ENCODE results near the gene C20orf204.

Gene C20orf204

DNA sequence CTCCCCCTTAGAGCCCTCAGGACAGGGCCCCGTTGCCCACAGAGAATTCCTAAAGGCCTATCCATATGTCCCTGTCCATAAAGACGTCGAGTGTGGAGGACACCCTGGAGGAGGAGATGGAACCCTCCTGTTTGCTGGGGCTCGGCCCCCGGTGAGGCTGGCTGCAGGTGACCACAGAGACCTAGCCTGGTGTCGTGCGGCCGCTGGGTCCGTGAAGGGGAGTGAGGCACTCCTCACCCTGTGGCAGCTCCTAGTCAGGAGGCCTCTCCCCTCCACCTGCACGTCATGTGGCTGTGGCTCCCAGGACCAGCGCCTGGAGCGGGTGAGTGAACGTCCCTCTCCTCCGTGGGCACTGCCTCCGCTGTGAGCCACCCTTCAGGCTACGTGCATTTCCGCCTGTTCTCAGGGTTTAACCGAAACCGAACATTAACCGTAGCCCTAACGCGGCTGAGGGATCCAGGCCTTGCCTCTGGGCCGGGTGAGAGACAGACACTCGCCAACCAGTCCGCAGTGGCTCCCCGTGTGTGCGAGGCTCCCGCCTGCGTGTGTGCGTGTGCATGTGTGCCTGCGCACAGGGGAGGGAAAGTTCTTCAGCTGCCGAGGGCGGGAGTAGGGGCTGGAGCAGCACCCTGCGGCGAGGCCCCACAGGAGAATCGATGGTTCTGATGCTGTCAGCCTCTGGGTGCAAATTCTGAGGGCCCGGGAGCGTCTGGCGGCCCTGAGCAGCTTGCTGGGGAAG lies 21.1 kb downstream of the C20orf204 start:
- DNase-seq = no peak

- DNase-seq = peak; percentile 60
Measured at GRCh38 chr20:64057628-64058498, 21.9 kb downstream of the C20orf204 start.

DNA sequence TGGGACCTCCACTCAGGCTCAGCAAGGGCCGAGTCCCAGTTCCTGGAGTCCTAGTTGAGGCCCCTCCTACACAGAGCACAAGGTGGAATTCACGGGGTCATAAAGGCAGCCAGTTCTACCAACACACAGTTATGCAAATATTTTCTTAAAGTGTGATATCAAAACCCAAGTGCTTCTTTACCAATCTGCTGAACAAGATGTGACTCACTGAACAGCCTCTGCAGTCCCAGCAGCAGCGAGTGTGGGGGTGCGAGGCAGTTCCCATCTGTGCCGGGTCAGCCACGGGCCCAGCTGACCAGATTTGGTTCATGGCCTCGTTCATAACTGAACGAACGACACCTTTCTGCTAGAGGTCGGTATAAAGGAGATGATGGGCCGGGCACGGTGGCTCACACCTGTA lies 22.6 kb downstream of the C20orf204 start:
- DNase-seq = no peak

DNA sequence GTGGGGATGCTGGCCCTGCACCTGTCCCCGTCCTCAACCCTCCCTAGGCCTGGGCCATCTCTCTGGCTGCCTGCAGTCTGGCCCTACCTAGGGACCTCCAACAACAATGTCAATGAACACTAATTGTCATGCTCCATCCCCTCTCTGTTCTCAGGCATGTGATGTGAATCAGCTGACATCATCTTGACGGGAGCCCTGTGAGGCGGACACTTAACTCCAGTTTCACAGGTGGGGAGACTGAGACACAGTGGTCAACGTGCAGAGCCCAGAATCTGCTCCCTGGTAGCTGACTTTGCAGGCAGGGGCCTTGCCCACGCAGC lies 26.3 kb downstream of the C20orf204 start:
- no peak for DNase-seq

- DNase-seq = peak; percentile 83
Measured at GRCh38 chr20:64062596-64063388, 26.8 kb downstream of the C20orf204 start, which contains the start of gene TCEA2. Gene TCEA2, plus strand, starts transcription at chr20:64063198. Its CDS starts 115 bp downstream, at chr20:64063313.

DNA sequence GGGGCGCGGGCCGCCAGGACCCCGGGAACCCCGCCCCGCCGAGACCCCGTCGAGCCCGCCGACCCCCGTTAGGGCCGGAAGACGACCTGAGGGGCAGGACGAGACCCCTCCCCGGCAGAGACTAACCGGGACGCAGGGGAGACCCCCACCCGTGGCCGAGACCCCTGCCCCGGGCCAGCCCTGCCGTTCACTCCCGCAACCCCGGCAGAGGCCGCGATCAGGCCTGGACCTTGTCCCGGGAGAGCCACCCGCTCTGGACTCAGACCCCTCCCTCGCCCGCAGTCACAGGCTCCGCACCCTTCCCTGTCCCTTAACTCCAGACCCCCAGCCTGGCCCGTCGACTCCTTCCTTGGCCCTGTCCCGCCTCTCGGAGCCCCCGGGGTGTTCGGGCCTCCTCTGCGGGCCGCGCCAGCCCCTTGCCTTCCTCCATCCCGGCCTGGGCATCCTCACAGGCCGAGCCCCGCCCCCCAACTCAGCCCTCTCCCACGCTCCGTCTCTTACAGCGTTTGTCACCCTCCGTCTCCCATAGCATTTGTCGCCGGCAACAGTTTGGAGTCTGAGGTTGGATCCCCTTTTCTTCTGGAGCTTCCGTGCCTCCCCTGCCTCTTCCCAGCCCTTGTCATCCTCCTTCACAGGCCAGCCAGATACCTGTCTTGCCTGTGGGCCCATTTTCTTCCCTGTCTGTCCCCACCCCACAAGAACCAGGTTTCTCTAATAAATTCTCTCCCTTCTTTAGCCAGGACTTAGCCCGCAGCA lies 27.6 kb downstream of the C20orf204 start:
- no peak for DNase-seq

DNA sequence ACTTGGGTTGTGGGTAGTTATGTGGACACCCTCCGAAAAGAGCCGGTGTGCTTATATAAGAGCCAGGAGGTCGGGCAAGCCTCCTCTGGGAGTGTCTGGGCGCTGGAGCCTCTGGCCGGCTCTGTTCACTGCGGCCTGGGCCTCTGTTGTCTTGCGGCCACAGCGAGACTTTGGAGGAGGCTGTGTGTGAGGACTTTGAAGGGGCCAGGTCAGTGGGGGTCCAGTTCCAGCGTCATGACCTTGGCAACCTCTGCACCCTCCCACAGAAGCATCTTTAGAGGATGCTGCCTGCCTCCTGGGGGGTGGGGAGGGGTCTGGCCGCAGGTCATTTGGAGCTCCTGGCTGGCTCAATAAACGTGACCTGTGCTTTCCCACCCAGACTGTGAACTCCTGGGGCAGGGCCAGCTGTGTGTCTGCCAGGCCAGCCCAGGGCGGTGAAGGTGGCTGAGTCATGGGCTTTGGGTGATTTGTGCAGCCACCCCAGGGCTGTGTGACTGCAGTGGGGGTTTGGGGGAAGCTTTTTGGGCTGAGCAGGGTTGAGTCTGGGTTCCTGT lies 28.2 kb downstream of the C20orf204 start:
- DNase-seq = no peak

- no peak for DNase-seq
Measured at GRCh38 chr20:64065062-64065973, 29.3 kb downstream of the C20orf204 start.

GRCh38 chr20:64065974-64066343 lies 30.0 kb downstream of the C20orf204 start:
- DNase-seq = no peak

DNA sequence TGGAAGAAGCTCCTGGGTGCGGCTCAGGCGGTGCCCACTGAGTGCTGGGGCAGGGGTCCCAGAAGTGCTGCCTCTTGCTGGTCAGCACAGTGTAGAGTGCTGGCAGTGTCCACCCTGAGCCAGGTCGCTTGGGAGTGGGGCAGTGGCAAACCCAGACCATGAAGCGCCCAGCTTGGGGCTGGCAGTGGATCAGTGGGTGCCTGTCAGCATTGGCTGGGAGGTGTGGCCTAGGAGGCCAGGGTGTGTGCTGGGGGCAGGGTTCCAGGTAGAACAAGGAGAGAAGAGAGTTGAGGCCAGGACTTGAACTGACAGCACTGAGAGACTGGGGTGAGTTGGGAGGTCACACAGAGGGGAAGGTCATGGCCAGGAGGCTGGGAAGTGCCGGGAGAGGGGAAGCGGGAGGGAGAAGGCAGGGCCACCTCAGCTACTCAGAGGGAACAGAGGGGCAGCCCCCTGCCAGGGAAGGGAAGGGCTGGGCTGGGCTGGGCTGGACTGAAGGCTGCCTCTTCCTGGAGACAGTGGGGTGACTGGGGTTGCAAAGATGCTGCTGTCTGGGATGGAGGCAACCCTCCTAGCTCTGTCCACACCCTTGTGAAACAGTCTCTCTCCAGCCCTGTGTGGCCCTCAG lies 31.1 kb downstream of the C20orf204 start:
- no peak for DNase-seq

- DNase-seq = no peak
Measured at GRCh38 chr20:64067733-64068307, 31.8 kb downstream of the C20orf204 start.

GRCh38 chr20:64068386-64069208 lies 32.6 kb downstream of the C20orf204 start:
- DNase-seq = no peak

GRCh38 chr20:64069209-64069613 lies 33.2 kb downstream of the C20orf204 start:
- DNase-seq = no peak

- DNase-seq = no peak
Measured at GRCh38 chr20:64069614-64070243, 33.7 kb downstream of the C20orf204 start.

- no peak for DNase-seq
Measured at GRCh38 chr20:64070244-64070993, 34.4 kb downstream of the C20orf204 start.

- no peak for DNase-seq
Measured at GRCh38 chr20:64071341-64072332, 35.7 kb downstream of the C20orf204 start.

Measured in NCI-H2107 (cell line).